ENCODE data around the gene IGFBP1. TPM values are rescaled to one million over a fixed set of nuclear protein-coding genes. Genes with fewer than 3 reads are reported as not detected.

Gene IGFBP1
- total RNA-seq, 4 donors from 2014 or later = 0.48 TPM; not detected in 3

DNA sequence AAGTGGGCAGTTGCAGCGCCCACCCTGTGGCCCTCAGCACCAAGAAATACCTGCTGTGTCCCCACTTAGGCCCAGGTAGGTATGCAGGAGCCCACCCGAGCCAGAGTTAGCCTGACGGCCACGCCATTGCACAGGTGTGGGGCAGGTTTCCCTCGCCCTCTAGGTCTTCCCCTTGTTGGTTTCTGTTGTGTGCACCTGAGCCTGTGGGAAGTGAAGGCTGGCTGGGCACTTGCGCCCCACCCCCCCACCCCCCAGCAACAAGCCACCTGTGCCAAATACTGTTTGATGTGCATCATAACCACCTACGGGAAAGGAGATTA, 15.3 kb upstream of the IGFBP1 start, which contains the start of gene CCDC201:
TSS of gene CCDC201 (minus strand) at position 48 of the 320 bp plus-strand sequence. CDS start 75 bp downstream, outside the sequence.
- 94% methylated on average over 4 of the region's 7 CpGs for WGBS
- H3K9me3 ChIP-seq = peaks cover under 1% of the 10 kb centered on the region
- no peaks in the 10 kb centered on the region for H3K4me1 ChIP-seq
- DNase-seq (ENCODE audit: low spot score in 2 of 2) = no peak
- no peak for TF ChIP-seq EP300 (IDR thresholded peaks at IDR 0.05)
- TF ChIP-seq CTCF (IDR thresholded peaks at IDR 0.05) = no peak
- TF ChIP-seq POLR2A (IDR thresholded peaks at IDR 0.05) = no peak
- no peak for TF ChIP-seq POLR2AphosphoS5 (IDR thresholded peaks at IDR 0.05)
- no peaks in the 10 kb centered on the region for H3K36me3 ChIP-seq
- no peak within 1 kb of the TSS for H3K27ac ChIP-seq
- no peaks in the 10 kb centered on the region for H3K27me3 ChIP-seq
- H3K4me3 ChIP-seq = no peak within 1 kb of the TSS

- H3K36me3 ChIP-seq = no peaks in the 10 kb centered on the region
- peaks cover 4% of the 10 kb centered on the region for H3K9me3 ChIP-seq
- no peaks in the 10 kb centered on the region for H3K27me3 ChIP-seq
- WGBS = 58% methylated on average over 6 of the region's 6 CpGs
- DNase-seq (ENCODE audit: low spot score in 2 of 2) = no peak
- H3K4me1 ChIP-seq = no peaks in the 10 kb centered on the region
- no peak overlapping the region for H3K4me3 ChIP-seq
- TF ChIP-seq POLR2A (IDR thresholded peaks at IDR 0.05) = no peak
- TF ChIP-seq EP300 (IDR thresholded peaks at IDR 0.05) = no peak
- TF ChIP-seq CTCF (IDR thresholded peaks at IDR 0.05) = no peak
- TF ChIP-seq POLR2AphosphoS5 (IDR thresholded peaks at IDR 0.05) = no peak
- H3K27ac ChIP-seq = no peak overlapping the region
Observed at GRCh38 chr7:45873355-45873754, 14.9 kb upstream of the IGFBP1 start.

DNA sequence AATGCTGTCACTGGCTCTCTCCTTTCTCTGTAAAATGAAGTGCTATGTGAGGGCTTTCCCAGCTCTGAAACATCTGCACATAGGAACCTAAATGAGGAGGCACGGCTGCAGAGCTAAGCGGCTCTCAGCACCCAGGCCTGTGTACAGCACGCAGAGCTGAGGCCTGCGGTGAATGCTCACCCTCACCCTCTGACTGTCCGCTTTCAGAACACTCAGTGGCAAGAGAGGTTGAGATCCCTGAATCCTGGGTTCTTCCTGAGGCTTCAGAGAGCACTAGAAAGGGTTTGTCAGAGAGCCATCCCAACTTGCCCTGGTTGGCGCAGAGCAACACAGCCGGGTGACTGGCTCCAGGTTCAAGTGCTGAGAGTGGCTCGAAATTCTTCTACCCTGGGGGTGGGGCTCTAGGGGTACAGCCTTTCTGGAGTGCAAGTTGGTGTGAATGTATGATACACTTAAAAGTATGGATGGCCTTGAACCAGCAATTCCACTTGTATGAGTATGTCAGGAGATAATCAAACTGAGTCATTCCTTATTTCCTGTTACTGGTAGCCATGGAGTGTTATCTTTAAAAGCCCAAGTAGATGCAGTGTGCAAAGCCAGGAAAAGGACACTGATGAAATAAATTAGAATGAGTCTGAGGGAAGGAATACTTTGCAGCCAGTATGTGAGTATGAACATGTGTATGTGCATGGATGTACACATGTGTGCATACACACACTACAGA, 13.7 kb upstream of the IGFBP1 start:
- Histone ChIP-seq H3K9me3 (peaks cover 10% of the 10 kb centered on the region), H3K36me3 (no peaks in the 10 kb centered on the region), H3K4me3 (no peak overlapping the region), H3K27me3 (no peaks in the 10 kb centered on the region), H3K27ac (no peak overlapping the region), H3K4me1 (no peaks in the 10 kb centered on the region)
- TF ChIP-seq POLR2A (IDR thresholded peaks at IDR 0.05) = no peak
- TF ChIP-seq POLR2AphosphoS5 (IDR thresholded peaks at IDR 0.05) = no peak
- no peak for TF ChIP-seq EP300 (IDR thresholded peaks at IDR 0.05)
- TF ChIP-seq CTCF (IDR thresholded peaks at IDR 0.05) = no peak
- WGBS = 93% methylated on average over 8 of the region's 8 CpGs
- no peak for DNase-seq (ENCODE audit: low spot score in 2 of 2)

DNA sequence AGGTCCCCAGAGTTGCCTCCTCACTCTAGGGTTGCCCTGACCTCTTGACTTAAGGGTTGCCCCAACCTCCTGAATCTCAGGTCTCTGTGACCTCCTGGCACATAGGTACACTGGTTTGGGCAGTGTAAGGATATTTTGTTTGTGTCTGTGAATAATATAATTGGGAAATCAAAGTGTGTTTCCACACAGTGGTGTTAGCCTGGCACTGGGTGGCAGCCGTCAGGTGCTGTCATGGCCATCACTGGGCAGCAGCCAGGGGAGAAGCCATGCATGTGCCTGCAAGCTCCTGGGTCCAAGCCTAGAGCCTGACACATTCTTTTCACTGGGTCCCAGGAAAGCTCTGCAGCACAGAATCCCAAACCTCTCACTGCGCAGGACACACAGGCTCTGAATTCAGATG, 11.8 kb upstream of the IGFBP1 start:
- Histone ChIP-seq H3K4me3 (no peak overlapping the region), H3K9me3 (peaks cover 10% of the 10 kb centered on the region), H3K36me3 (no peaks in the 10 kb centered on the region), H3K27me3 (no peaks in the 10 kb centered on the region), H3K4me1 (no peaks in the 10 kb centered on the region), H3K27ac (no peak overlapping the region)
- WGBS = 100% methylated on average over 1 of the region's 2 CpGs
- no peak for DNase-seq (ENCODE audit: low spot score in 2 of 2)
- TF ChIP-seq POLR2AphosphoS5 (IDR thresholded peaks at IDR 0.05) (no peak), EP300 (IDR thresholded peaks at IDR 0.05) (no peak), CTCF (IDR thresholded peaks at IDR 0.05) (no peak), POLR2A (IDR thresholded peaks at IDR 0.05) (no peak)

GRCh38 chr7:45878457-45879144, 9.7 kb upstream of the IGFBP1 start:
- Histone ChIP-seq H3K4me3 (no peak overlapping the region), H3K27ac (no peak overlapping the region), H3K4me1 (no peaks in the 10 kb centered on the region), H3K27me3 (no peaks in the 10 kb centered on the region), H3K36me3 (no peaks in the 10 kb centered on the region), H3K9me3 (peaks cover 10% of the 10 kb centered on the region)
- 39% methylated on average over 3 of the region's 3 CpGs for WGBS
- DNase-seq (ENCODE audit: low spot score in 2 of 2) = no peak
- TF ChIP-seq CTCF (IDR thresholded peaks at IDR 0.05) (no peak), EP300 (IDR thresholded peaks at IDR 0.05) (no peak), POLR2AphosphoS5 (IDR thresholded peaks at IDR 0.05) (no peak), POLR2A (IDR thresholded peaks at IDR 0.05) (no peak)
